ENCODE data around the gene ANXA6.

Gene ANXA6

DNA sequence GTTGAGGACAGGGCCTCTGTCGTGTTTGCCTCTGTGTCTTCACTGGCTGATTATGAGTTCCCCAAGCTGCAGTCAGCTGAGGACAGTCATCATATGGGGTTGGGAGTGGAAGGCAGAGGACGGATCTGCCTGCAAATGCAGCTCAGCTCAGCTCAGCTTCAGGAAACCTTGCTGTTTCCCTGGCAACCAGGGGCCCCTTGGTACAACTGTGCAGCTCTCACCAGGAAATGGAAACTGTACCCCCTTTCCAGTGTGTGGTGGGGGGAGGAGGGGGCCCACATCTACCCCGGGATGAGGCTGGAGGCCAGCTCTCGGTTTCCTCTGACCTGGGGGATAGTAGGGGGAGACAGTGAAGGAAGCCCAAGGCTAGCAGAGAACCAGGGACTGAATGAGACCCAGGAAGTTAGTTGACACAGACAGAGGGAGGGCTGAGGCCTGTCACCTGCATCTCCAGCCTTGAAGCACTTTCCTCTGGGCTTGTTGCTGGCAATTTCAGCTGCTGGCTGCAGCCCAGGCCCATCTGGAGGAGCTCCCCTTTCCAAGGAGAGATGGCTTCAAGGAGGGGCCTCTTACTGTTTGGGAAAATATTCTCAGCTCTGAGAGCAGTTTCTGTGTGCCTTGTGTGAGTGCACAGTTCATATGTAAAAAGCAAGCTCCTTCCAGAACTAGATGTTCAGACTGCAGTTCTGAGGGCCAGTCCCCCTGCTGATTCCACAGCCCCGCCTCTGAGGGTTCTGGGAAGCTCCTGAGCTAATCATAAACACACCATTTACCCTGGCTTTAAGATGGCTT, 6.9 kb downstream of the ANXA6 start:
- Histone ChIP-seq H3K4me3 (no peak overlapping the region), H3K9me3 (no peaks in the 10 kb centered on the region), H3K4me1 (peaks cover 0 to 98% (median 53%) of the 10 kb centered on the region in 4 donors), H3K36me3 (peaks cover 14 to 34% (median 17%) of the 10 kb centered on the region in 3 donors), H3K27ac (peak overlapping the region; percentile 66 to 70), H3K27me3 (no peaks in the 10 kb centered on the region)
- TF ChIP-seq CTCF (IDR thresholded peaks at IDR 0.05): no peak
- no peak for DNase-seq
- intact Hi-C loops (cut with DNase I; ENCODE audit: low total_unique reads): no loop called here

DNA sequence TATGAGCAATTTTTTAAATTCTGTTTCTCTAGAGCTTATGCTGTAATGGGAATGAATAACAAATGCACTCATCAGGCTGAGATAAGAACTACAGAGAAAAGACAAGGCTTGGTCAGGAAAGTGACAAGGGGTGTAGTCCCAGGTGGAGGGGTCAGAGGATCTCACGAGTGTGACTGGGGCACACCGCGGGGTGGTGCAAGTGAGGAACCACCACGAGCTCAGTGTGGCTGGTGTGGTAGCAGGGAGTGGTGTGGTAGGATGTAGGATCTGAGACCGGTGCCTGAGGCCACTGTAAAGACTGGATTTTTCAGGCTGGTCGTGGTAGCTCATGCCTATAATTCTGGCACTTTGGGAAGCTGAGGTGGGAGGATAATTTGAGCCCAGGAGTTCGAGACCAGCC, 9.0 kb downstream of the ANXA6 start:
- Histone ChIP-seq H3K36me3 (peaks cover 19 to 50% (median 26%) of the 10 kb centered on the region in 3 donors), H3K4me1 (peaks cover 0 to 98% (median 49%) of the 10 kb centered on the region in 4 donors), H3K27me3 (no peaks in the 10 kb centered on the region), H3K4me3 (no peak overlapping the region), H3K27ac (no peak overlapping the region), H3K9me3 (no peaks in the 10 kb centered on the region)
- intact Hi-C loops (cut with DNase I; ENCODE audit: low total_unique reads): no loop called here
- TF ChIP-seq CTCF (IDR thresholded peaks at IDR 0.05): no peak
- DNase-seq: no peak

GRCh38 chr5:151147033-151147432, 10.5 kb downstream of the ANXA6 start:
- Histone ChIP-seq H3K4me3 (no peak overlapping the region), H3K9me3 (no peaks in the 10 kb centered on the region), H3K4me1 (peaks cover 0 to 98% (median 58%) of the 10 kb centered on the region in 4 donors), H3K27me3 (no peaks in the 10 kb centered on the region), H3K36me3 (peaks cover 19 to 49% (median 26%) of the 10 kb centered on the region in 3 donors), H3K27ac (no peak overlapping the region)
- no peak for TF ChIP-seq CTCF (IDR thresholded peaks at IDR 0.05)
- DNase-seq: no peak
- intact Hi-C loops (cut with DNase I; ENCODE audit: low total_unique reads): no loop called here

GRCh38 chr5:151146061-151146460, 11.5 kb downstream of the ANXA6 start:
- Histone ChIP-seq H3K4me1 (peaks cover 0 to 98% (median 57%) of the 10 kb centered on the region in 4 donors), H3K9me3 (no peaks in the 10 kb centered on the region), H3K27ac (no peak overlapping the region), H3K27me3 (no peaks in the 10 kb centered on the region), H3K36me3 (peaks cover 19 to 50% (median 26%) of the 10 kb centered on the region in 3 donors), H3K4me3 (no peak overlapping the region)
- no peak for TF ChIP-seq CTCF (IDR thresholded peaks at IDR 0.05)
- intact Hi-C loops (cut with DNase I; ENCODE audit: low total_unique reads): no loop called here
- no peak for DNase-seq

- Histone ChIP-seq H3K4me1 (peaks cover 0 to 91% (median 50%) of the 10 kb centered on the region in 4 donors), H3K36me3 (peaks cover 19 to 58% (median 30%) of the 10 kb centered on the region in 3 donors)
Observed at GRCh38 chr5:151144922-151145321, 12.7 kb downstream of the ANXA6 start.

More at GRCh38 chr5:151144922-151145321, 12.7 kb downstream of the ANXA6 start:
- TF ChIP-seq CTCF (IDR thresholded peaks at IDR 0.05): no peak
- Histone ChIP-seq H3K27ac (no peak overlapping the region), H3K27me3 (no peaks in the 10 kb centered on the region), H3K4me3 (no peak overlapping the region), H3K9me3 (no peaks in the 10 kb centered on the region)
- no peak for DNase-seq
- intact Hi-C loops (cut with DNase I; ENCODE audit: low total_unique reads): no loop called here

All from tibial artery (tissue), 4 donors.